OCI-LY3 (cell line): ENCODE data around the gene POLR1G.

Experiments
- EZH2phosphoT487 ChIP-seq: fragments of 200-600 bp; shearing (Covaris generic); IDR thresholded peaks from 2 replicates; pipeline ENCODE4 v1.6.1; 2018; ENCODE audit warnings: antibody characterized with exemption, mixed run types, low read depth
- TF ChIP-seq, protein P1 (sequence below): fragments of 200-600, 300-600 bp; sonication (generic); IDR thresholded peaks from 2 replicates; pipeline ENCODE4 v1.5.1; 2014; ENCODE audit warnings: antibody characterized with exemption, low read length, low read depth

DNA sequence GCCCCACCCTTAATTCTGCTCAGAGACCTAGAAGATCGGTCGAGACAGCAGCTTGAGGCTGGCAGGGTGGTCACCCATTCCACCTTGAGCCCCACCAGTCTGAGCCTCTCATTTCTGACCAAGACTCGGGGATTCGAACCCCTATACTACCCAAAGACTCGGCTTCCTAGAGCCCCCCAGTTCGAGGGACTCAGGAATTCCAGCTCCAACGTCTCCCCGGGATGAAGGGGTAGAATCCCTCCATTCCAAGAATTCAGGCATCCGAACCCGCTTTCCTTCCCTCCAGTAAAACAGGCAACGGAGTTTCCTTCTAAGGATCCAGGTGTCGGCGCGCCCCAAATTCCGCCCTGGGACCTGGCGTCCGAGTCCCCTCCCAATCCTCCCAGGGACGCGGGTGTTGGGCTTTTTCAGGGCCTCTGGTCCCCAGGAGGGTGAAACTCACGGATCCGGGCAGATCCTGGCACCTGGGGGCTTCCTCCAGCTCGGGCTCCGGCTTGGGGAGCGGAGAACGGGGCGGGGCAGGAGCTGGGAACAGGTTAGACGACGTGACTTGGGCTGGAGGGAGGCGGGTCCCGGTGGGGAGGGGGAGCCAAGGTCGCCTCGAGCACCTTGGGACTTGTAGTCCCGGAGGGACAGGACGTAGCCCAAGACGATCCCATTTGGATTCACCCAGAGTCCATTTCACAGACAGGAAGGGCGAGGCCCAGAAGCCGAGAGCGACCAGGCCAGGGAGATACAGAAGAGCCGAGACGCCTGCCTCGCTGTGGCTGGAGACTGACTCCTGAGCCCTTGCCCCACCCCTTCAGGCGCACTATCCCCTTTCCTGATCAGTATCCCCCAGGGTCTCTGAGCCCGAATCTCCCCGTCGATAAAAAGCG, 1.6 kb upstream of the POLR1G start, which contains the start of gene PPP1R13L:
- TF ChIP-seq, protein P1, sequence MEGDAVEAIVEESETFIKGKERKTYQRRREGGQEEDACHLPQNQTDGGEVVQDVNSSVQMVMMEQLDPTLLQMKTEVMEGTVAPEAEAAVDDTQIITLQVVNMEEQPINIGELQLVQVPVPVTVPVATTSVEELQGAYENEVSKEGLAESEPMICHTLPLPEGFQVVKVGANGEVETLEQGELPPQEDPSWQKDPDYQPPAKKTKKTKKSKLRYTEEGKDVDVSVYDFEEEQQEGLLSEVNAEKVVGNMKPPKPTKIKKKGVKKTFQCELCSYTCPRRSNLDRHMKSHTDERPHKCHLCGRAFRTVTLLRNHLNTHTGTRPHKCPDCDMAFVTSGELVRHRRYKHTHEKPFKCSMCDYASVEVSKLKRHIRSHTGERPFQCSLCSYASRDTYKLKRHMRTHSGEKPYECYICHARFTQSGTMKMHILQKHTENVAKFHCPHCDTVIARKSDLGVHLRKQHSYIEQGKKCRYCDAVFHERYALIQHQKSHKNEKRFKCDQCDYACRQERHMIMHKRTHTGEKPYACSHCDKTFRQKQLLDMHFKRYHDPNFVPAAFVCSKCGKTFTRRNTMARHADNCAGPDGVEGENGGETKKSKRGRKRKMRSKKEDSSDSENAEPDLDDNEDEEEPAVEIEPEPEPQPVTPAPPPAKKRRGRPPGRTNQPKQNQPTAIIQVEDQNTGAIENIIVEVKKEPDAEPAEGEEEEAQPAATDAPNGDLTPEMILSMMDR = no peak
- TF ChIP-seq EZH2phosphoT487 = no peak
